Stimulated activated CD4-positive, alpha-beta T cell treated with anti-CD3 and anti-CD28 coated beads, Interleukin-1b, Interleukin-23, amount 100 ng/mL, for 4 hours (primary cell): ENCODE results near the gene GOLGA6D.
"Not testable (repeated sequence)": the region's sequence is repeated elsewhere in the genome, so short reads cannot be mapped to it uniquely, and the experiment has no call there.

Experiments
- DNase-seq, 2 donors: peaks; one replicate each; pipeline ENCODE4 v3.0.0-alpha.2; 2020; ENCODE audit warnings: low read depth in 2 of 2

Gene GOLGA6D

DNA sequence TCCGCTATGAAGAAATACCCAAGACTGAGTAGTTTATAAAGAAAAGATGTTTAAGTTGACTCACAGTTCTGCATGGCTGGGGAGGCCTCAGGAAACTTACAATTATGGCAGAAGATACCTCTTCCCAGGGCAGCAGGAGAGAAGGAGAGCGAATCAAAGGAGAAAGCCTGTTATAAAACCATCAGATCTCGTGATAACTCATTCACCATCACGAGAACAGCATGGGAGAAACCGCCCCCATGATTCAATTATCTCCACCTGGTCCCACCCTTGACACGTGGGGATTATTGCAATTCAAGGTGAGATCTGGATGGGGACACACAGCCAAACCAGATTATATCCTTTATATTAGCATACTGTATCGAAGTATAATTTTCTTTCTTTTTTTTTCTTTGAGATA, 49.5 kb downstream of the GOLGA6D start:
- not testable (repeated sequence) for DNase-seq

DNA sequence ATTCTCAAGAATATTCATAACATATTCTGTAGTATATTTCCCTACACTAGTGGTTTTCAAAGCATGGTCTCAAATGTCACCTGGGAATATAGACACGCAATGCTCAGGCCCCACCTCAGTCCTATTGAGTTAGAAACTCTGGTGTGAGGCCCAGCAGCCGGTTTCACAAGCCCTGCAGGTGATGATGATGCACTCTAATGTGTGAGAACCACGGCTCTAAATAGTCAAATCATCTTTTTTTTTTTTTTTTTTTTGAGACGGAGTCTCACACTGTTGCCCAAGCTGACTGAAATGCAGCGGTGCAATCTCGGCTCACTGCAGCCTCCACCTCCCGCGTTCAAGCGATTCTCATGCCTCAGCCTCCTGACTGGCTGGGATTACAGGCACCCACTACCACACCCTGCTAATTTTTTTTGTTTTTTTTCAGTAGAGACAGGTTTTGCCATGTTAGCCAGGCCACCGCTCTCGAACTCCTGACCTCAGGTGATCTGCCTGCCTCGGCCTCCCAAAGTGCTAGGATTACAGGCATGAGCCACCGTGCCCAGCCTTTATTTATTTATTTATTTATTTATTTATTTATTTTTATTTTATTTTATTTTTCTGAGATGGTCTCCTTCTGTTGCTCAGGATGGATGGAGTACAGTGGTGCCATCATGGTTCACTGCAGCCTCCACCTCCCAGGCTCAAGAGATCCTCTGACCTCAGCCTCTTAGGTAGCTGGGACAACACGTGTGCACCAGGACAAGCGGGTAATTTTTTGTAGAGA, 51.2 kb downstream of the GOLGA6D start:
- DNase-seq: not testable (repeated sequence)

DNA sequence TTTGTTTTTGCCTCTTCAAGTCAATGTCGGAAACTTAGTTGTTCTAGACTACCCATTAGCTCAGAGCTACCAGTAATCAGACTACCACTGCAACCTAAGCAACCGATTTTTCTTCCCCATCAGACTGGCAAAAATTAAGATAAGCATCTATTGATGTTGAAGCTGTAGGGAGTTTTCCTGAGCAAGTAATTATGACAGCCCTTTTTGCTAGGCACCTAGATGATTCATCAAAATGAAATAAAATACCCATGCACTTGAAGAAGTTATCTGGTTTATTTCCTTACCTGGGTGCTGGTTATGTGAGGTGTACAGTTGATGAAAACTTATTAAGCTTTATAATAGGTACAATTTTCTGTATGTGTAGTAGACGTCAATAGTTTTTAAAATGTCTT, 52.7 kb downstream of the GOLGA6D start:
- DNase-seq: no peak

DNA sequence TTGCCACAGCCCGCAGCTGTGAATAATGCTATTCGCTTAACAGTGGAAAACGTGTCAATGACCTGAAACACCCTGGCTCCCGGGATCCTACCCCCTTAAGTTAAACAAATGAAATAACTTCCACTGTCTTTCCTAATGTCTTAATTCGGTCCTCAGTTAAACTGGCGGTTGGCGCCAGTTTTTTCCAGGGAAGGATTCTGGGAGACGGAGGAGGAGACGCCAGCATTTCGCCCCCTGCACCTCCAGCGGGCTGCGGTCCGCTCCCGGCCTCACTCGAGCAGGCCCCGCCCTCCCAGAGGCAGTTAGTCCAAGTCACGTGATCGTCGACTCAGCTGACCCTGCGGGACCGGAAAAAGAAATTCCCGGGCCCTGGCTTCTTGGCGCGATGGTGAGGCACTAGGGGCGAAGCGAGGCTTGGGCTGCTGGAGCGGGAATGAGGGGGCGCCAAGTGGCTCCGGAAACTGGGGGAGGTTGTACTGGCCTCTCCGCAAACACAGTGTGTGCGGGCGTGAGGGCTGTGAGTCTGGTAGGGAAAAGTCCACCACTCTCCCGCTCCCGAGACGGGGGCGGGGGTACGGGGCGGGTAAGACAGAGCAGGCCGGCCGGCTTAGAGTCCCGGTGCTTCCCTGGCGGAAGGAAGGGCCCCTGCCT, 53.2 kb downstream of the GOLGA6D start, which contains the start of gene COMMD4:
TSS of gene COMMD4 (plus strand) at position 359 of the 651 bp plus-strand sequence. CDS start at position 386, 27 bp downstream.
- peak; percentile 48 to 79 for DNase-seq

DNA sequence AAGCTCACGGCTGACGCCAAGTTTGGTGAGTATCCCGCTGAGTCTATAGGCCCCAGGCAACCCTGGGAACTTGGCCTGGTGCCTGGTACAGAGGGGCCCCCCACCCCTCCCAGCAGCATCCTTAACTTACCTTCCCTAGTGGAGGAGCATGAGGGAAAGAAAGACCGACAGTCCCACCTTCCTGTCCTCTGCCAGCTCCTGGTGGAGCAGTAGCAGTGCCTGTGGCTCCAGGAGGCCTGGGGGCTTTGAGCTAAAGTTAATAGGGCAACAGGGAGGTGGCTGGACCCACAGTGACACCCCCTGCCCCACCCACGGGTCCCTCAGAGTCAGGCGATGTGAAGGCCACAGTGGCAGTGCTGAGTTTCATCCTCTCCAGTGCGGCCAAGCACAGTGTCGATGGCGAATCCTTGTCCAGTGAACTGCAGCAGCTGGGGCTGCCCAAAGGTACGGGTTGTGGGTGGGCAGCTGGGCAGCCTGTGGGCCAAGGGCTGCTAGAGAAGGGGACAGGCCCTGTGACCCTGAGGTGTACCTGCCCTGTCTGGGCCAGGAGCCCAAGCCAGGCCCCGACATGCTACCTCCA, 56.1 kb downstream of the GOLGA6D start:
- DNase-seq: no peak

DNA sequence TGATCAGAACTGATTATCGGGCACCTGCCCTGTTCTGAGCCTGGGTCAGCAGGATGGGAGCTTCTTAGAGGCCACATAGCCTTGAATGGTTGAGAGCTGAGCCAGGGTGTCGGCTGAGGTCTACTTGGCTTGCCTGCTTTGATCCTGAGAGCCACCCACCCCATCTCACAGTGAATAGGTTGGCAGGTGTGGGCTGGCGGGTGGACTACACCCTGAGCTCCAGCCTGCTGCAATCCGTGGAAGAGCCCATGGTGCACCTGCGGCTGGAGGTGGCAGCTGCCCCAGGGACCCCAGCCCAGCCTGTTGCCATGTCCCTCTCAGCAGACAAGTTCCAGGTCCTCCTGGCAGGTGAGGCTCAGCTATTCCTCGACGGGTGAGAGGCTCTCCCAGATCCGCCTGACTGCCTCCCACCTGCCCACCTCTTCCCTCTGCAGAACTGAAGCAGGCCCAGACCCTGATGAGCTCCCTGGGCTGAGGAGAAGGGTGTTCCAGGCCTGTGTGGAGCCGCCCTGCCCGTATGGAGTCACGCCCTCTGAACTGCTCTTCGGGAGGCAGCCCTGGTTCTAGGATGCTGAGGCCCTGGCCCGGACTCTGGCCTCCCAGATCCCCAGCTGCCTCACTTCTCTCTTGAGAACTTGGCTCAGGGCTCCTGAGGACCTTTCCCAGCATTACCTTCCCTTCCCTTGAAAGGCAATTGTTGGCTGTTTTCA, 57.1 kb downstream of the GOLGA6D start:
- no peak for DNase-seq

DNA sequence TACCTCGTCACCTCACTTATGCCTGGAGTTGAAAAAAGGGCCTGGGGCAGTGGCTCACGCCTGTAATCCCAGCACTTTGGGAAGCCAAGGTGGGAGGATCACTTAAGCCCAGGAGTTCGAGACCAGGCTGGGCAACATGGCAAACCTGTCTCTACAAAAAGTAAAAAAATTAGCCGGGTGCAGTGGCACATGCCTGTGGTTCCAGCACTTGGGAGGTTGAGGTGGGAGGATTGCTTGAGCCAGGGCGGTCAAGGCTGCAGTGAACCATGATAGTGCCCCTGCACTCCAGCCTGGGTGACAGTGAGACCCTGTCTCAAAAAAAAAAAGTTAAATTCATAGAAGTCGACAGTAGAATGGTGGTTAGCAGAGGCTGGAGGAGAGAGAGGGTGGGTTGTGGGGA, 59.6 kb downstream of the GOLGA6D start:
- DNase-seq: no peak

DNA sequence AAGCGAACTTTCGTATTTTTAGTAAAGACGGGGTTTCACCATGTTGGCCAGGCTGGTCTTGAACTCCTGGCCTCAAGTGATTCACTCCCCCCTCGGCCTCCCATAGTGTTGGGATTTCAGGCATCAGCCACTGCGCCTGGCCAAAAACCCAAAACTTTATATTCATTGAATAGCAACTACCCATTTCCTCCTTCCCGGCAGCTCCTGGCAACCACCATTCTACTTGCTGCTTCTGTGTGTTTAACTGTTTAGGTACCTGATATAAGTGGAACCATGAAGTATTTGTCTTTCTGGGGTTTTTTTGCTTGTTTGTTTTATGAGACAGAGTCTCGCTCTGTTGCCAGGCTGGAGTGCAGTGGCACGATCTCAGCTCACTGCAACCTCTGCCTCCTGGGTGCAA, 61.3 kb downstream of the GOLGA6D start:
- DNase-seq: not testable (repeated sequence)
